ENCODE data around the gene IKBKE.

IKBKE gene

DNA sequence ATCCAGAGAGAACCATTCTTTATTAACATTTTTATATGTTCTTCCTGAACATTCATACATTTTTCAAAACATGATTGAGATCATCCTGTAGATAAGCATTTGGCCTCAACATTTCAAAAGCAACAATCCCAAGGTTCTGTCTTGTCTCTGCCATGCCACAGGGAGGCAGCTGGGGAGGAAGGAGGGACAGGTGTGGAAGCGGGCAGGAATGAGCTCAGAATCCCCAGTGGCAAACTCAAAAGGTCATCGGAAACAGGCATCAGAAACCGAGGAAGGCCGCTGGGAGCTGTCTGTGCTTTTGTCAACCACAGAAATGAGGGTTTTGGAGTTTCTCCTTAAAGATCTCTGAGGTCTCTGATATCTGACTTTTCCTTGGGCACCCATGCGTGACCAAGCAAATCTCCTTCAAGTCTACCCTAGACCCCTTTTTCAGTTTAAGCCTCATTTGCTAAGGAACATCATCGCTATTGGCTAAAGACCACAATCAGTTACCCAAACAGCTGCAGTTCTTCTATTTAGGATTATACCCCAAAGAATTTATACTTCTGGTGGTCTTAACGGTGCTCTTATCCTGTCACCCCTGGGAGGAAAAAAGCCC, 71.1 kb downstream of the IKBKE start:
- DNase-seq (ENCODE audit: low read depth), result no peak

GRCh38 chr1:206544562-206545257, 74.4 kb downstream of the IKBKE start:
- DNase-seq (ENCODE audit: low read depth), result peak; percentile 81

DNA sequence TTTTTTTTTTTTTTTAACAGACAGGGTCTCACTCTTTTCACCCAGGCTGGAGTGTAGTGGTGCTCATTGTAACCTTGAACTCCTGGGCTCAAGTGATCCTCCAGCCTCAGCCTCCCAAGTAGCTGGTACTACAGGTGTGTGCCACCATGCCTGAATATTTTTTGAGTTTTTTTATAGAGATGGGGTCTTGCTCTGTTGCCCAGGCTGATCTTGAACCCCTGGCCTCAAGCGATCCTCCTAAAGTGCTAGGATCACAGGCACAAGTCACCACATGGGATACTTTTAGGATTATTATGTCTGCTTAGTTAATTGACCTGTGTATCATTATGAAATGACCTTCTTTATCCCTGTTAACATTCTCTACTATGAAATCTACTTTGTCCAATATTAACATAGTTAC, 75.1 kb downstream of the IKBKE start:
- DNase-seq (ENCODE audit: low read depth), result no peak

Measured in stimulated activated CD8-positive, alpha-beta memory T cell treated with anti-CD3 and anti-CD28 coated beads, Interleukin-15, amount 100 ng/mL, for 24 hours (primary cell).